ENCODE data around the gene TMEM165.
A peak's percentile ranks its signal among the peaks of the same experiment; 100 is the strongest.
"Not testable (repeated sequence)": the region's sequence is repeated elsewhere in the genome, so short reads cannot be mapped to it uniquely, and the experiment has no call there.

TMEM165 gene

GRCh38 chr4:55348466-55348865 is 47.3 kb upstream of the TMEM165 start:
- no peaks in the 10 kb centered on the region for H3K36me3 ChIP-seq (ENCODE audit: low read depth)
- no peak for DNase-seq (ENCODE audit: low spot score)
- H3K27me3 ChIP-seq (ENCODE audit: insufficient read depth, poor library complexity, severe bottlenecking), result no peaks in the 10 kb centered on the region
- no peak for TF ChIP-seq CTCF (IDR thresholded peaks at IDR 0.05; ENCODE audit: poor library complexity, severe bottlenecking)
- no peaks in the 10 kb centered on the region for H3K9me3 ChIP-seq (ENCODE audit: severe bottlenecking)
- peak; percentile 42 for ATAC-seq (ENCODE audit: low read depth)
- H3K27ac ChIP-seq (ENCODE audit: poor library complexity, severe bottlenecking), result peak overlapping the region; percentile 60
- H3K4me1 ChIP-seq (ENCODE audit: insufficient read depth, poor library complexity, severe bottlenecking), result peaks cover 30% of the 10 kb centered on the region
- no peak overlapping the region for H3K4me3 ChIP-seq (ENCODE audit: severe bottlenecking)

GRCh38 chr4:55350870-55351269 is 44.9 kb upstream of the TMEM165 start:
- DNase-seq (ENCODE audit: low spot score); H3K27ac ChIP-seq (ENCODE audit: poor library complexity, severe bottlenecking); H3K9me3 ChIP-seq (ENCODE audit: severe bottlenecking); ATAC-seq (ENCODE audit: low read depth); H3K36me3 ChIP-seq (ENCODE audit: low read depth); H3K27me3 ChIP-seq (ENCODE audit: insufficient read depth, poor library complexity, severe bottlenecking); H3K4me3 ChIP-seq (ENCODE audit: severe bottlenecking): not testable (repeated sequence)
- H3K4me1 ChIP-seq (ENCODE audit: insufficient read depth, poor library complexity, severe bottlenecking), result peaks cover 36% of the 10 kb centered on the region

DNA sequence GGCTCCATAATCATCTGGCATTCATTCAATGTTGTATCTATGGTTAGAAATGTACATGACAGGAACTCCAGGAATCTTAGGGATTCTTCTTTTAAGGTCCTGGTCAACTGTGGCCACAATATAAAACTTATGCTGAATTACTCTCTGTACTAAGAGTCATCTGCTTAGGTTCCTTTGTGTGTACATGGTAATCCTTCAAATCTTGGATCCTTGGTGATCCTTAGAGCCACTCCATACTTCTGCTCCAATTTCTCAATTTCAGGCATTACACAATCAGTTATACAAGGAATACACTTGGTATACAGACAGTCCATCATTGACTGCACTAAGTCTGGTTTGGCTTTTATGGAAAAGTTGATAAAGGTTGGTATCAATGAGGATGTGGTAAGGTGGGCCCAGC is 43.9 kb upstream of the TMEM165 start:
- H3K27me3 ChIP-seq (ENCODE audit: insufficient read depth, poor library complexity, severe bottlenecking), result no peaks in the 10 kb centered on the region
- no peak for ATAC-seq (ENCODE audit: low read depth)
- DNase-seq (ENCODE audit: low spot score), result no peak
- TF ChIP-seq CTCF (IDR thresholded peaks at IDR 0.05; ENCODE audit: poor library complexity, severe bottlenecking), result no peak
- no peaks in the 10 kb centered on the region for H3K36me3 ChIP-seq (ENCODE audit: low read depth)
- H3K4me3 ChIP-seq (ENCODE audit: severe bottlenecking), result no peak overlapping the region
- H3K9me3 ChIP-seq (ENCODE audit: severe bottlenecking), result no peaks in the 10 kb centered on the region
- H3K4me1 ChIP-seq (ENCODE audit: insufficient read depth, poor library complexity, severe bottlenecking), result peaks cover 45% of the 10 kb centered on the region
- H3K27ac ChIP-seq (ENCODE audit: poor library complexity, severe bottlenecking), result no peak overlapping the region

DNA sequence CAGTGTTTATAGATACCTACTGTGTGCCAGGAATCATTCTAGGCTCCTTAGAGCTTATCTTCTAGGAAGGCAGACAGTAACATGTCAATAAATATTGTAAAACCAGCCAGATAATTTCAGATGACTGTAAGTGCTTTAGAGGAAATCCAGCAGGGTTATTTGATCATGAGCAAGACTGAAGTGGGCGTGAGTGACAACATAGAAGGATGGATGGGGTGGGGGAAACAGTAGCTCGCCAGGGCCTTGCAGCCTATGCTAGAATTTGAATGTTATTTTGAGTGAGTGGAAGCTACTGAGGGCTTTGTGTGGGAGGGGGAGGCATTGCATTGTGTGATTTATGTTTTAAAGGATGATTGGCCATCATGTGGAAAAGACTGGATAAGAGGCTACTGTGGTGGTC is 43.0 kb upstream of the TMEM165 start:
- no peaks in the 10 kb centered on the region for H3K27me3 ChIP-seq (ENCODE audit: insufficient read depth, poor library complexity, severe bottlenecking)
- H3K4me3 ChIP-seq (ENCODE audit: severe bottlenecking), result no peak overlapping the region
- H3K4me1 ChIP-seq (ENCODE audit: insufficient read depth, poor library complexity, severe bottlenecking), result peaks cover 44% of the 10 kb centered on the region
- no peaks in the 10 kb centered on the region for H3K9me3 ChIP-seq (ENCODE audit: severe bottlenecking)
- H3K36me3 ChIP-seq (ENCODE audit: low read depth), result no peaks in the 10 kb centered on the region
- ATAC-seq (ENCODE audit: low read depth) (no peak), DNase-seq (ENCODE audit: low spot score) (no peak)
- no peak overlapping the region for H3K27ac ChIP-seq (ENCODE audit: poor library complexity, severe bottlenecking)
- no peak for TF ChIP-seq CTCF (IDR thresholded peaks at IDR 0.05; ENCODE audit: poor library complexity, severe bottlenecking)

GRCh38 chr4:55353228-55353747 is 42.5 kb upstream of the TMEM165 start:
- H3K36me3 ChIP-seq (ENCODE audit: low read depth); DNase-seq (ENCODE audit: low spot score); H3K27ac ChIP-seq (ENCODE audit: poor library complexity, severe bottlenecking); H3K27me3 ChIP-seq (ENCODE audit: insufficient read depth, poor library complexity, severe bottlenecking); ATAC-seq (ENCODE audit: low read depth); H3K4me3 ChIP-seq (ENCODE audit: severe bottlenecking); H3K9me3 ChIP-seq (ENCODE audit: severe bottlenecking): not testable (repeated sequence)
- peaks cover 39% of the 10 kb centered on the region for H3K4me1 ChIP-seq (ENCODE audit: insufficient read depth, poor library complexity, severe bottlenecking)

GRCh38 chr4:55354648-55355047 is 41.1 kb upstream of the TMEM165 start:
- no peak for TF ChIP-seq CTCF (IDR thresholded peaks at IDR 0.05; ENCODE audit: poor library complexity, severe bottlenecking)
- no peaks in the 10 kb centered on the region for H3K9me3 ChIP-seq (ENCODE audit: severe bottlenecking)
- no peaks in the 10 kb centered on the region; the same call in 1 of the 2 replicates for H3K36me3 ChIP-seq (ENCODE audit: low read depth)
- H3K27ac ChIP-seq (ENCODE audit: poor library complexity, severe bottlenecking), result no peak overlapping the region
- H3K27me3 ChIP-seq (ENCODE audit: insufficient read depth, poor library complexity, severe bottlenecking), result no peaks in the 10 kb centered on the region
- ATAC-seq (ENCODE audit: low read depth) (no peak), DNase-seq (ENCODE audit: low spot score) (no peak)
- peaks cover 45% of the 10 kb centered on the region for H3K4me1 ChIP-seq (ENCODE audit: insufficient read depth, poor library complexity, severe bottlenecking)
- H3K4me3 ChIP-seq (ENCODE audit: severe bottlenecking), result no peak overlapping the region
